K562 (cell line): ENCODE measurements around the gene AHR. TPM values are rescaled to one million over a fixed set of nuclear protein-coding genes. Genes with fewer than 3 reads are reported as not detected.

Experiments used
- ATAC-seq: fragments of 200-7000 bp; cut with Tn5 transposase; 3 replicates; pipeline ENCODE4 v1.9.1; 2020; ENCODE audit warnings: moderate library complexity
- BruUV-seq: library from RNA; stranded (reverse); fragments of 400-500 nt; replicated peaks from 2 replicates; lab custom pipeline; 2021; lab: Mats Ljungman, UMichigan
- CTCF ChIA-PET: fragments of 300-600 bp; formaldehyde crosslinking; extraction: SDS; loops from one replicate; lab custom pipeline; 2021; ENCODE audit warnings: low intra/inter-chr PET ratio; lab: Yijun Ruan, JAX
- POLR2A ChIA-PET: fragments of 300-600, 350-650 bp; sonication (Branson Sonifier 250); formaldehyde crosslinking; extraction: SDS; loops from one replicate; lab custom pipeline; 2021; ENCODE audit warnings: antibody characterized with exemption, inconsistent platforms; lab: Yijun Ruan, JAX
- DNase-seq, 4 experiments: peaks; one replicate each; pipeline versions ENCODE4 v3.0.0 to v3.0.0-alpha.2; 2011 to 2018; ENCODE audit warnings: low spot score in 3 of 4, mixed read lengths in 3 of 4; ENCODE audit errors: extremely low read depth in 1 of 4
- FAIRE-seq: peaks from 2 replicates; lab custom pipeline; 2011; peaks lifted over from hg19 to GRCh38; lab: Jason Lieb, UNC
- H2AFZ ChIP-seq: 2 replicates; pipeline ENCODE4 v1.6.0; 2011; ENCODE audit warnings: low read depth, low read length, control low read depth, inconsistent platforms
- H3K27ac ChIP-seq: fragments of 200-600 bp; 3 replicates; pipeline ENCODE4 v1.8.0; 2011; ENCODE audit warnings: low read depth, mild to moderate bottlenecking, control low read depth, inconsistent platforms, low read length, moderate library complexity, mixed read lengths; ENCODE audit errors: extremely low read depth
- H3K27me3 ChIP-seq, 2 experiments: fragments of 300-600 bp in 1 of 2; 2 replicates in 1 of 2; 3 replicates in 1 of 2; pipeline versions ENCODE4 v1.6.0 to v1.8.0; 2011; ENCODE audit warnings: inconsistent platforms in 2 of 2, low read length in 2 of 2, mild to moderate bottlenecking in 1 of 2, mixed read lengths in 1 of 2, moderate library complexity in 1 of 2; ENCODE audit not compliant: control insufficient read depth in 2 of 2, insufficient read depth in 2 of 2
- H3K36me3 ChIP-seq: fragments of 300-600 bp; 3 replicates; pipeline ENCODE4 v1.8.0; 2011; ENCODE audit warnings: mild to moderate bottlenecking, low read length, inconsistent platforms; ENCODE audit not compliant: control insufficient read depth, insufficient read depth
- H3K4me1 ChIP-seq, 2 experiments: fragments of 200-600 bp in 1 of 2; replicated peaks in 1 of 2; 2 replicates in 1 of 2; 3 replicates in 1 of 2; pipeline versions ENCODE4 v1.5.1 to v1.8.0; 2011; ENCODE audit warnings: inconsistent platforms in 2 of 2, low read length in 2 of 2, mild to moderate bottlenecking in 1 of 2, mixed read lengths in 1 of 2, moderate library complexity in 1 of 2; ENCODE audit not compliant: control insufficient read depth in 2 of 2, insufficient read depth in 2 of 2
- H3K4me2 ChIP-seq: 2 replicates; pipeline ENCODE4 v1.6.1; 2011; ENCODE audit warnings: low read length, control low read depth, inconsistent platforms, mixed read lengths; ENCODE audit not compliant: insufficient read depth
- H3K4me3 ChIP-seq: fragments of 200-600 bp; sonication (generic), shearing (Covaris generic); 2 replicates; pipeline ENCODE4 v1.5.1; 2016; ENCODE audit warnings: control low read depth, inconsistent platforms
- H3K79me2 ChIP-seq: fragments of 200-600 bp; 3 replicates; pipeline ENCODE4 v1.8.0; 2011; ENCODE audit warnings: low read length, inconsistent platforms; ENCODE audit not compliant: control insufficient read depth, insufficient read depth
- H3K9ac ChIP-seq, 2 experiments: 2 replicates each; pipeline versions ENCODE4 v1.6.0 to v1.6.1; 2011; ENCODE audit warnings: low read depth in 2 of 2, low read length in 2 of 2, control low read depth in 1 of 2, inconsistent platforms in 1 of 2, mild to moderate bottlenecking in 1 of 2, mixed read lengths in 1 of 2; ENCODE audit not compliant: insufficient read depth in 1 of 2
- H3K9me1 ChIP-seq: one replicate; pipeline ENCODE4 v1.6.0; 2011; ENCODE audit warnings: inconsistent platforms, mild to moderate bottlenecking, low read length, moderate library complexity; ENCODE audit not compliant: control insufficient read depth, insufficient read depth
- H3K9me3 ChIP-seq: replicated peaks from 2 replicates; pipeline ENCODE4 v1.5.1; 2011; ENCODE audit warnings: low read depth, low read length, inconsistent platforms; ENCODE audit not compliant: control insufficient read depth, insufficient read depth
- H4K20me1 ChIP-seq: replicated peaks from 2 replicates; pipeline ENCODE4 v1.6.1; 2011; ENCODE audit warnings: low read length, inconsistent platforms, mixed read lengths; ENCODE audit not compliant: control insufficient read depth, insufficient read depth
- CBX3 ChIP-seq, 2 experiments: IDR thresholded peaks; 1 replicate in 1 of 2; 2 replicates in 1 of 2; pipeline ENCODE4 v1.6.1; 2012; ENCODE audit warnings: inconsistent platforms in 2 of 2, low read length in 2 of 2, borderline replicate concordance in 1 of 2, control low read depth in 1 of 2
- DDX20 ChIP-seq: fragments of 450-650 bp; IDR thresholded peaks from 2 replicates; pipeline ENCODE4 v1.6.1; 2016; ENCODE audit warnings: missing genetic modification characterization, low read depth, mild to moderate bottlenecking, missing compliant biosample characterization, moderate library complexity
- HDAC2 ChIP-seq: fragments of 450-650 bp; IDR thresholded peaks from 2 replicates; pipeline ENCODE4 v1.6.1; 2016; ENCODE audit warnings: mild to moderate bottlenecking
- HDAC8 ChIP-seq: fragments of 450-650 bp; IDR thresholded peaks from 2 replicates; pipeline ENCODE4 v1.6.1; 2016; ENCODE audit warnings: mild to moderate bottlenecking, missing genetic modification characterization, moderate library complexity, missing compliant biosample characterization
- MNT ChIP-seq, 2 experiments: fragments of 450-650 bp; conservative IDR thresholded peaks; 2 replicates each; pipeline ENCODE4 v1.6.1; 2017; ENCODE audit warnings: mild to moderate bottlenecking in 2 of 2, moderate library complexity in 2 of 2
- NR0B1 ChIP-seq: fragments of 450-650 bp; IDR thresholded peaks from one replicate; pipeline ENCODE4 v1.6.1; 2018; ENCODE audit warnings: mild to moderate bottlenecking, moderate library complexity; ENCODE audit not compliant: partially characterized antibody
- PTRF ChIP-seq: fragments of 450-650 bp; IDR thresholded peaks from 2 replicates; pipeline ENCODE4 v1.6.1; 2016; ENCODE audit warnings: mild to moderate bottlenecking, missing genetic modification characterization, missing compliant biosample characterization
- SLC30A9 ChIP-seq: fragments of 250-450 bp; sonication (Bioruptor Pico); IDR thresholded peaks from 2 replicates; pipeline ENCODE4 v1.8.0; 2022; ENCODE audit warnings: mild to moderate bottlenecking, moderate library complexity
- SMARCB1 ChIP-seq: IDR thresholded peaks from 2 replicates; pipeline ENCODE4 v1.6.1; 2011; ENCODE audit warnings: improper control_type of control experiment, low read depth; ENCODE audit not compliant: insufficient read length
- STAT5A ChIP-seq: IDR thresholded peaks from 2 replicates; pipeline ENCODE4 v1.6.1; 2012; ENCODE audit warnings: low read length, inconsistent platforms, borderline replicate concordance
- ZBTB43 ChIP-seq: sonication (generic); formaldehyde crosslinking; IDR thresholded peaks from 2 replicates; pipeline ENCODE4 v1.8.0; 2023; ENCODE audit warnings: mild to moderate bottlenecking, missing genetic modification reagents
- WGBS: fragments of 100-300 bp; shearing (Covaris generic); methylation state at CpG from one replicate; pipeline ENCODE4 v1.1.6; 2016; ENCODE audit warnings: low coverage, mixed read lengths; ENCODE audit not compliant: insufficient coverage; ENCODE audit errors: missing lambda C conversion rate; 5-methylcytosine and 5-hydroxymethylcytosine counted together
- in situ Hi-C: fragments of 300-500 bp; cut with MboI; formaldehyde crosslinking; loops from 4 replicates; pipeline ENCODE4 v1.15.0; 2018; ENCODE audit warnings: inconsistent platforms, mixed read lengths
- intact Hi-C: fragments of 100-400 bp; cut with micrococcal nuclease; formaldehyde crosslinking; loops from 2 replicates; pipeline ENCODE4 v1.14.2; 2022
- polyA plus RNA-seq, 8 experiments: library from polyadenylated mRNA; depleted of rRNA in 4 of 8; stranded (reverse) in 5 of 8; unstranded in 3 of 8; fragments of >200 nt; fragmentation: Nextera tagmentation in 2 of 8; fragmentation: Illumina TruSeq in 1 of 8; extraction: Ambion mirVana in 2 of 8; extraction: Trizol in 1 of 8; gene quantifications; 2 replicates each; pipeline versions ENCODE4 v1.2.1 to v1.2.3, GENCODE V29; 2011 to 2014; ENCODE audit warnings: inconsistent platforms in 1 of 8, missing spikeins in 1 of 8
- total RNA-seq, 7 experiments: library from RNA; depleted of rRNA in 6 of 7; stranded (reverse); fragments of >200 nt in 6 of 7; fragmentation: Illumina TruSeq in 2 of 7; extraction: Trizol in 2 of 7; gene quantifications; 2 replicates each; pipeline versions ENCODE4 v1.2.1 to v1.2.3, GENCODE V29; 2011 to 2021; ENCODE audit warnings: low replicate concordance in 1 of 7

The AHR gene
- total and polyA plus RNA-seq, 9 of the 15 experiments (the other 6 are each of a cell fraction or from before 2014, with no cell fraction given): 0.16 TPM; not detected in 8

GRCh38 chr7:17312641-17313040, 14.2 kb downstream of the AHR start:
- POLR2A ChIA-PET: no interaction called here
- no TSS peak for BruUV-seq
- TF ChIP-seq NR0B1: no peak
- TF ChIP-seq CBX3 (IDR thresholded peaks at IDR 0.05; ENCODE audit: borderline replicate concordance in 1 of 2, low read length in 2 of 2): no peak
- no peak for TF ChIP-seq PTRF (tag)
- no peak for TF ChIP-seq ZBTB43 (CRISPR knock-in tag)
- TF ChIP-seq HDAC8: no peak
- no peak for TF ChIP-seq STAT5A
- no peak for TF ChIP-seq MNT (conservative IDR thresholded peaks at IDR 0.05)
- TF ChIP-seq SMARCB1: no peak
- TF ChIP-seq SLC30A9 (CRISPR knock-in tag): no peak
- TF ChIP-seq DDX20 (tag): no peak
- no peak for TF ChIP-seq HDAC2

More at GRCh38 chr7:17312641-17313040, 14.2 kb downstream of the AHR start:
- WGBS: 3% methylated on average over 2 of the region's 2 CpGs
- FAIRE-seq: no peak
- H3K27ac ChIP-seq: no peak overlapping the region
- no peak overlapping the region for H2AFZ ChIP-seq
- H3K79me2 ChIP-seq: no peaks in the 10 kb centered on the region
- no peaks in the 10 kb centered on the region for H3K4me1 ChIP-seq
- H3K9me1 ChIP-seq: no peaks in the 10 kb centered on the region
- H3K4me3 ChIP-seq: no peak overlapping the region
- no peak overlapping the region for H3K4me2 ChIP-seq
- intact Hi-C loops: no loop called here
- no peaks in the 10 kb centered on the region for H3K9me3 ChIP-seq
- in situ Hi-C loops: no loop called here
- no peak for ATAC-seq
- no peaks in the 10 kb centered on the region for H3K27me3 ChIP-seq
- DNase-seq: no peak
- CTCF ChIA-PET: no interaction called here
- H3K36me3 ChIP-seq: no peaks in the 10 kb centered on the region
- no peaks in the 10 kb centered on the region for H4K20me1 ChIP-seq
- H3K9ac ChIP-seq: no peak overlapping the region
